Kasumi-1 (cell line): ENCODE measurements around the gene DNAJC7.

Experiments
- DNase-seq, 2 experiments: peaks; one replicate each; lab custom pipeline; 2025; lab: John Stamatoyannopoulos, UW

DNAJC7 gene

GRCh38 chr17:41975099-41976083, 41.8 kb downstream of the DNAJC7 start:
- no peak for DNase-seq

- DNase-seq: no peak
Observed at GRCh38 chr17:41974658-41975057, 42.6 kb downstream of the DNAJC7 start.

GRCh38 chr17:41974031-41974430, 43.2 kb downstream of the DNAJC7 start:
- no peak for DNase-seq

- DNase-seq: no peak
Observed at GRCh38 chr17:41973408-41973811, 43.8 kb downstream of the DNAJC7 start.

GRCh38 chr17:41972571-41973407, 44.5 kb downstream of the DNAJC7 start:
- DNase-seq: no peak

GRCh38 chr17:41971721-41972523, 45.3 kb downstream of the DNAJC7 start:
- DNase-seq: no peak

GRCh38 chr17:41970901-41971331, 46.3 kb downstream of the DNAJC7 start:
- DNase-seq: no peak

GRCh38 chr17:41968676-41969075, 48.6 kb downstream of the DNAJC7 start:
- DNase-seq: no peak

- DNase-seq: no peak
Observed at GRCh38 chr17:41967921-41968578, 49.2 kb downstream of the DNAJC7 start.

- DNase-seq: peak; percentile 15 to 31
Observed at GRCh38 chr17:41967141-41967920, 49.9 kb downstream of the DNAJC7 start.

- DNase-seq: peak; percentile 80 to 83
Observed at GRCh38 chr17:41966463-41967140, 50.6 kb downstream of the DNAJC7 start, which contains the start of gene CNP. TSS of gene CNP (plus strand) at chr17:41966795. CDS start at chr17:41966885, 90 bp downstream.

GRCh38 chr17:41965694-41966462, 51.4 kb downstream of the DNAJC7 start:
- DNase-seq: peak in 1 of 2 experiments; percentile 12

- DNase-seq: peak; percentile 64 to 82
Observed at GRCh38 chr17:41962768-41963434, 54.3 kb downstream of the DNAJC7 start.

- DNase-seq: no peak
Observed at GRCh38 chr17:41962111-41962510, 55.1 kb downstream of the DNAJC7 start.

- DNase-seq: peak; percentile 30 to 64
Observed at GRCh38 chr17:41959336-41960095, 57.7 kb downstream of the DNAJC7 start.

- DNase-seq: no peak
Observed at GRCh38 chr17:41959030-41959335, 58.3 kb downstream of the DNAJC7 start.

- DNase-seq: no peak
Observed at GRCh38 chr17:41957869-41958439, 59.3 kb downstream of the DNAJC7 start.
